Measurements from ENCODE around the gene NQO2.

DNA sequence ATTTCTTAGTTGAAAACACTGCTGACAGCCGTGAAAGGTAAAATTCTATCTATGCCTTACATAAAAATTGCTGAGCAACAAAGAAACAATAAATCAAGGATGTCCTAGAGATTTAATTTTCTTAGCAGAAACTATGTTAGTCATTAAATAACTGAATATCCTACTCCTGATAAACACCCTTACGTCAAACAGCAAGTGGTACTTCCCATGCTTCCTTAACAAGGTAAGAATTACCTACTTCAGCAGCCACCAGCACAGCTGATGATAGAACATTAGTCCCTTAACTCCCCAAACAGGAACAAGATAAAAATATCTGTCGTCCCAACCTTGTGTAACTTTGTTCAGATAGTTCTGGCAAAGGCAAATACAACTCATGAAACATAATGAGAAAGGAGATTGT lies 37.1 kb upstream of the NQO2 start:
- TF ChIP-seq, protein P1, sequence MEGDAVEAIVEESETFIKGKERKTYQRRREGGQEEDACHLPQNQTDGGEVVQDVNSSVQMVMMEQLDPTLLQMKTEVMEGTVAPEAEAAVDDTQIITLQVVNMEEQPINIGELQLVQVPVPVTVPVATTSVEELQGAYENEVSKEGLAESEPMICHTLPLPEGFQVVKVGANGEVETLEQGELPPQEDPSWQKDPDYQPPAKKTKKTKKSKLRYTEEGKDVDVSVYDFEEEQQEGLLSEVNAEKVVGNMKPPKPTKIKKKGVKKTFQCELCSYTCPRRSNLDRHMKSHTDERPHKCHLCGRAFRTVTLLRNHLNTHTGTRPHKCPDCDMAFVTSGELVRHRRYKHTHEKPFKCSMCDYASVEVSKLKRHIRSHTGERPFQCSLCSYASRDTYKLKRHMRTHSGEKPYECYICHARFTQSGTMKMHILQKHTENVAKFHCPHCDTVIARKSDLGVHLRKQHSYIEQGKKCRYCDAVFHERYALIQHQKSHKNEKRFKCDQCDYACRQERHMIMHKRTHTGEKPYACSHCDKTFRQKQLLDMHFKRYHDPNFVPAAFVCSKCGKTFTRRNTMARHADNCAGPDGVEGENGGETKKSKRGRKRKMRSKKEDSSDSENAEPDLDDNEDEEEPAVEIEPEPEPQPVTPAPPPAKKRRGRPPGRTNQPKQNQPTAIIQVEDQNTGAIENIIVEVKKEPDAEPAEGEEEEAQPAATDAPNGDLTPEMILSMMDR (IDR thresholded peaks at IDR 0.05) = no peak
- TF ChIP-seq POLR2A (IDR thresholded peaks at IDR 0.05) = no peak
